HG03521 (cell line): ENCODE results near the gene CGNL1.

Experiments used
- ATAC-seq: cut with Tn5 transposase; IDR thresholded peaks from one replicate; pipeline ENCODE4 v1.9.1; 2021; ENCODE audit warnings: mild to moderate bottlenecking, moderate library complexity; ENCODE audit not compliant: unreplicated experiment

CGNL1 gene

DNA sequence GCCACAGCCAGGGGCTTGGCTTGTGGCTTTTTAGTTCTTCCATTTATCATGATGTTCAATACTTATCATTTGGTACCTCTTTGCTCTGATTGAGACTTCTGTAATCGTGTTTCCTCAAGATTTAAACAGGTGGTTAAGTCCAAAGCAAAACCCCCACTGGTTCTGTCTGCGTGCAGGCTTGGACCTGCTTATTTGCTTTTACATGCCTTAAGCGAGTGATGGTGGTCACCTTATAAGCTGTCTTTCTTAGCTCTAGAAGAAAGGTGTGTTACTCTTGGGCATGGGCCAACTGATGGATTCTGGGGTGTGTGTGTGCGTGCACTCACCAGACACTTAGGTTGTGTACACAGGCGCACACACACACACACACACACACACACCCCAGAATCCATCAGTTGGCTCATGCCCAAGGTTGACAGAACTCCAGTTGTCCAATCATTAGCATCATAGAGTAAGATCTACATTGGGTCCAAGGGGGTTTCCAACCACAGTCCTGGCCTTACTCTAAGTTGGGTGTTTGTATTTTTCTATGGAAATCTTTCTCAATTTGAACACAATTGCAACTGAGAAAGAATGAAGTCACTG lies 216.6 kb downstream of the CGNL1 start:
- ATAC-seq = no peak

DNA sequence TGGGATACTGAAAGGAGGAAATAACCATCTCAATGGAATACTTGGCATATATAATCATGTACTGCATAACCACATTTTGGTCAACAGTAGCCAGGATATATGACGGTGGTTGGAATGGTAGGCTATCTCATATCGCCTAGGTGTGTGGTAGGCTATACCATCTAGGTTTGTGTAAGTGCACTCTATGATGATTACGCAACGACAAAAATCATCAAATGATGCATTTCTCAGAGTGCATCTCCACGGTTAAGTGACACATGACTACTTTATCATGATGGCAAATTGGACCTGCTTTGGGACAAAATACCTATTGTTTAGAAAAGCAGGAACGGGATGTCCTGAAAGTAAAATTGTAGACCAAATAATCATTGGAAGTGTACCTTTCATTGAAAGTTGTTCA lies 218.2 kb downstream of the CGNL1 start:
- no peak for ATAC-seq

DNA sequence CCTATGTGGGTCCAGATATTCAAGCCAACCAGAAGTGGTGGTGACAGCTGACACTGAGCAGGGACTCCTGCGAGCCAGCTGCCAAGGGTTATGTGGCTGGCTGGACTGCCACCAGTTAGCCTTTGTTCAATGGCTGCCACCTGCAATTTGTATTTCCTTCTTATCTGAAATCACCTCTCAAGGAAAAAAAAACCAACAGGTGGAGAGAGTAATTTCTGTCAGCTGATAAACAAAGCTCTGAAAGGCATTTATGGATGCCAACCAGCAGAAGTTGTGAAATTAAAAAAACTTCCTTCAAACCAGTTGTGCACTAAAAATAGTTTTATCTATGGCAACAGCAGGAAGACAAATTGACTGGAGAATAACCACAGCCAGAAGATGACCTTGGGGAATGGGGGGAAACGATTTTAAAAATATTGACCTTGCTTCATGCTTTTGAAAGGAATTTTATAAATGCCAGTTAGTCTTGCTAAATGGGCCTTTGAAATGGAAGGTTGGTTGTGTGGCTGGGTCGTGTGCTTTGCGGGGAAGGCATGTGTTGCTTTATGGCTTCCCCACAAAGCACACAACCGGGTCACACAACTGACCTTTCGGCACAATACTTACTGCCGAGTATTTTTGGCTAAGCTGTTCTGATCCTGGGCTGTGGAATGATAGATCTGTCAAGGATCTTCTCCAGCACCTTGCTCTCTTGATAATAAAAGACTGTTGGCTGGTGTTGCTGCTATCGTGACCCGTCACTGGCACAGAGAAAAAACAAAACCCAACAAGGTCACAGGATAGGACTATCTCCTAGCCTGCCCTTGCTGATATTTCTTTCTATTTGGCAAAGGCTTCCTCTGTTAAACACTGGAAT lies 218.9 kb downstream of the CGNL1 start:
- no peak for ATAC-seq

DNA sequence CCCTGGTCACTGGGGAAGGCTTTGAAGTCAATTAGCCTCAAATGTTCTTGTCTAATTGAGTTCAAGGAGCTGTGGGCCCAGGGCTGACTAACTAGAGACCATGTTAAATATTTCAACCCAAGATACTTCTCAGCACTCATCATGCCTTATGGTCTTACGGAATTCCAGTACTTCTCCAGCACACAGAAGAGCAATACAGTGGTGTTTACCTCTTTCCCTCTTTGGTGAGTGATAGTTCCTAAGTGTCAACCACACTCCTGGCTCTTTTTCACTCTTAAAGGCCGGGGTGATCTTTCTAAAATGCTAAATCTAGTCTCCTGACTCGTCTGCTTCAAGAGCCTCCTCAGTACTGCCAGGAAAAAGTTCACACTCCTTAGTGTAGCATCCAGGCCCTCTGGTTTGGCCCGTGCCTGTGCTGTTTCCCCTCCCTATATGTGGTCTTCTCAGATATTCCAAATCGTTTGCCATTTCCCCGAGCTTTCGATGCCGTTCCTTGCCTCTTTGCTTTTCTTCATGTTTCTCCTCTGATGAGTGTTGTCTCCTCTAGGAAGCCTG lies 220.1 kb downstream of the CGNL1 start:
- no peak for ATAC-seq

DNA sequence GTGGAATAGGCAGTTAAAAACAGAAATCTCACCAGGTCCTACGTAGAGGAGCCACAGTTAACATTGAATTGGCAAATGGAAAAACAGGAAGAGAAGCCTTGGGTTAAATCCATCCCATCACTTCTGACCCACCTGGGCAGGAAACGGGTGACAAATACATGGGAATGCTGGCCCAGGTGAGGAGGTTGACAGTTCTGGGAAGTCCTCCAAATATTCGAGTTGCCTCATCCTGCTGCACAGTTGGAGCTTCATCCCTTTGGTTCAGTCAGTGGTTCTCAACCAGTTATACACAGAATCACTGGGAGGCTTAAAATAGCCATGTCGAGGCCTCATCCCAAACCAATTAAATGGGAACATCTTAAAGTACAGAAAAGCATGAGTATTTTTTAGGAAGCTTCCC lies 220.7 kb downstream of the CGNL1 start:
- no peak for ATAC-seq

DNA sequence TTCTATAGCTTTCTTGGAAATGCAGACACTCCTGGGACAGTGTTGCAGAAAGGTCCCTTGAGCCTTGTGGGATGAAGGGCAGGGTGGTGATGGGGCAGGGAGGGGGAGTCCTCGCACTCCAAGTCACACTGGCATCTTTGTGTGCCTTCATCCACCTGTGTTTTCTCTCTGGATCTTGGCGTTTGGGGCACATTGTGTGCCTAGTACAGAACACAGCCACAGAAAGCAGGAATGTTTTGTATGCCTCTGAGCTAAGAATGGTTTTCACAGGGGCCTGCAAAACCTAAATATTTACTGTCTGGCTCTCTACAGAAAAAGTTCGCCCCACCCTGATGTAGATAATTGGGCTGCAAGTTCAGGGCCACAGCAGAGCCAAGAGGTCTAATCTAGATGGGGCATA lies 221.1 kb downstream of the CGNL1 start:
- no peak for ATAC-seq

DNA sequence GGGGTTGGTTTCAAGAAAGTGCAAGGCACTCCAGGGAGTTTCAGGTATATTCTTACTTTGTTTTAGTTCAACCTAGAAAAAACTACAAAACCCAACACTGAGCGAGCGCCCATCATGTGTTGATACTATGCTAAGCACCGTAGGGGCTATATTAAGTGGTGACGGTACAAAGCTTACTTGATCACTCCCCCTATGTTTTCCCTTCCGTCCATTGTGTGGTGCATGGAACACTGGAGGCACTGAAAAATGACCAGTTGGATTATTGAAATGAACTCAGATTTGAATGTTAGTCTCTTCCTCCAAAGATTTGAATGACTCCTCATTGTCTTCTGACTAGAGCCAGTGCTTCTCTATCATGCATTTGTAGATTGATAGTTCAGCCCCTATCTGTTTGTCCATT lies 222.0 kb downstream of the CGNL1 start:
- no peak for ATAC-seq

DNA sequence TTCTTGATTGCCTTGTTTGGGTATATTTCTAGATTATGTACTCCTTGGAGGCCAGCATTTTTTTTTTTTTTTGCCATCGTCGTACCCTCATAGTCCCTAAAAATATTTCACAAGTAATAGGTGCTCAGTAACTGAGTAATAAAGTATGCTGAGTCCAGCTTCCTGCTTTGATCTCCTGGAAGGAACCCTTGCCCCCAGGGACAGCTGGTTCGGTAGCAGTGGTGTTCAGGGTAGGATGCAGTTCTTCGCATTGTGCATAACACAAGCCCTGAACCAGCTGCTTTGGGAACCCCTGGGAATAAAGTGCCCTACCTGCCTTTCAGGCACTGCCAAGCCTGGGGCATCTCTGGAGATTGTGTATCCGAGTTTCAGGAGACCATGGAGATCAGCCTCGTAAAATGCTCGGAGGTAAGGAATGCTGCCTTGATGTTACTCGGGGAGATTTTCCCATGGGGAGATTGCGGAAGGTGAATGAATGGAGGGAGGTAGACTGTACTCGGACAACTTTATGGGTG lies 223.0 kb downstream of the CGNL1 start:
- no peak for ATAC-seq

DNA sequence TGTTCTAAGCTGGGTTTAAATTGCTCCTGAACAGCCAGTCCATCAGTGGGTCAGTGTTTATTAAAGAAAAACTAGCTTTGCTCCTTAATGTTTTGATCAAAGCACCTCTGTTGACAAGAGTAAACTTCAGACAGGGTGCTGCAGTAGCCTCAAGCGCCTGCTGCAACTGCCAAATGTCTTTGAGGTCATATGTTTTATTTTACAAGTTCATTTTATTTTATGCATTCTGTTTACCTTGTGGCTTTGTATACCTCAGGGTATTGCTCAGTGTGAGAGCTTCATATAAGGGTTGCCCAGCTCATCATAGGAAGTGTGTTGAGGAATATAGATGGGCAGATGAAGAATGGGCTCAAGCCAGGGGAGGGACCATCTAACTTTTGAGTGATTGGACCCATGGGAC lies 223.9 kb downstream of the CGNL1 start:
- no peak for ATAC-seq
